ENCODE measurements around the gene EAF1.
"Not testable (repeated sequence)": the region's sequence is repeated elsewhere in the genome, so short reads cannot be mapped to it uniquely, and the experiment has no call there.

Gene EAF1

DNA sequence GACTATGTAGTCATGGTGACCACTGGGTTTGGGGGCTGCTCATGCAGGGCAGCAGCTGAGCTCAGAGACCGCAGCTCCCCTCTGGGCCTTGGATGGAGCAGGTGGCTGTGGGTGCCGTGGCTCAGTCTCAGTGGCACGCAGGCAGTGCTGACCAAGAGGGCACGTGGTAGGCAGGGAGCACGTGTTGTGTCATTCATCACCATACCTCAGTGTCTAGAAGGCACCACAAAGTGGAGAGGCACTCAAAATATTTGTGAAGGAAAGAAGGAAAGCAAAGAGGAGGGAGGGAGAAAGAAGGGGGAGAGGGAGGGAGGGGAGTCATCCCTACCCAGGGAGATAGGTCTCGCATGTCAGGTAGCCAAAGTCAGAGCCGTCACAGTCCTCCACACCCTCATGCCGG is 26.1 kb downstream of the EAF1 start:
- DNase-seq: peak; percentile 33

GRCh38 chr3:15453991-15454625 is 26.7 kb downstream of the EAF1 start:
- peak; percentile 46 for DNase-seq

DNA sequence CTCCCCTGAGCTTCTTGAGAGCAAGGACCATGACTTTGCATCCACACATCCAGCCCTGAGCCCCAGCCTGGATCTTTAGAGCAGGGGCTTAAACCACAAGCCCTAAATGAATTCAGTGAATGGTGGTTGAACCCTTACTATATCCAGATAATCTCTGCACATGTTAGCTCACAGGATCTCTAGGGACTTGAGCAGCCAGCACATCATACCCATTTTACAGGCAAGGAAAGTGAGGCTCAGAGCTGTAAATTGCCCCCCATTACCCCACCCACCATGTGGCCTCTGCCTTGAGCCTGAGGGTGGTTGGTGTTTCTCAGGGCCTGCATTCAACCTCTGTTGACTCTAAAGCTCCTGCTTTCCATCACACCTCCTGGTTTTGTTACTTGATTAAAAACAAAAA is 27.6 kb downstream of the EAF1 start:
- peak; percentile 23 for DNase-seq

GRCh38 chr3:15455756-15456155 is 28.4 kb downstream of the EAF1 start:
- DNase-seq: peak; percentile 46

DNA sequence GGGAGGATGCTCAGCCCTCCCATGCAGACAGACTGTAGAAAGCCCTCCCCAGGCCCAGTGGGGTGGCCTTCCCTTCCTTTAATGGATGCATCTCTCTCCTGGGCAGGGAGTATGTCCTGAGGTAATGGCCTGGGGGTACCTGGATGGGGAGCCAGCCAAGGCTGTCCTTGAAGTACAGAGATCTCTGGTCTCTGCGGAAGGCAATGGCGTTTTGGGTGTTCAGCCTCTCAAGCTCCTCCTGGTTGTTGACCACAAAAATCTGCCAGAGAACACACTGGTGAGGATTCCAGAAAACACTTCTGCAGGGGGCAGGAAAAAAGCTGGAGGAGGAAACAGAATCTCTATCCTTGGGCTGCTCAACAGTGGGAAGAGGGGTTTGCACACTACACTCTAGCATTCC is 28.9 kb downstream of the EAF1 start:
- peak; percentile 29 for DNase-seq

GRCh38 chr3:15456915-15457314 is 29.5 kb downstream of the EAF1 start:
- not testable (repeated sequence) for DNase-seq

GRCh38 chr3:15458212-15458780 is 30.9 kb downstream of the EAF1 start:
- DNase-seq: no peak

DNA sequence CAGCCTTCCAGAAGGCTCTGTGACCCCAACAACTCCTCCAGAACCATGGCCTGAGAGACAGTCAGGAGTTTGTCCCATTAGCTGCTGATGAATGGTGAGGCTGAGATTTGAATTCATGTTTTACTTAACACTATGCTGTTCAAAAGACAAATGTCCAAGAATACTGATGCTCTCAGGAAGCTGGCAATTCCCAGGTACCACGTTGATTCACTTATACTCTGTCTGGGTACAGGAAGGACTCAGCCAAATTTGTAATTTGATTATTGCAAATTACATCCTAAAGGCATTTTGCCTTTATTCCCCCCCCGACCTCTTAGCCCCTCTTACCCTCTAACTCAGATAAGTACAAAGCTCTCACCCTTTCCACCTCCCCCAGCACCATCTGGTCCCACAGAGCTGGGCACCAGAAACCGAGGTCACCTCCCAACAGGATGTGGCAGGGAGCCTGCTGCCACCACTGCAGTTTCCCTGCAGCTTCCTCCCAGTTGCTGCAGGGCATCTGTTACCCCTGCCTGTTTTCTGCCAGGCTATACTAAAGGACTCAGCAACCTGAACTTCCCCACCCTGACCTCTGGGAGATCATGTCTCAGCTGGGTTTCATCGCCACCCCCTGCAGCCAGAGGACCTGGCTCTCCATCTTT is 33.6 kb downstream of the EAF1 start:
- DNase-seq: no peak

- no peak for DNase-seq
Observed at GRCh38 chr3:15462451-15462850, 35.1 kb downstream of the EAF1 start.

GRCh38 chr3:15465876-15466585 is 38.6 kb downstream of the EAF1 start:
- no peak for DNase-seq

GRCh38 chr3:15467227-15468181 is 40.1 kb downstream of the EAF1 start:
- DNase-seq: no peak

DNA sequence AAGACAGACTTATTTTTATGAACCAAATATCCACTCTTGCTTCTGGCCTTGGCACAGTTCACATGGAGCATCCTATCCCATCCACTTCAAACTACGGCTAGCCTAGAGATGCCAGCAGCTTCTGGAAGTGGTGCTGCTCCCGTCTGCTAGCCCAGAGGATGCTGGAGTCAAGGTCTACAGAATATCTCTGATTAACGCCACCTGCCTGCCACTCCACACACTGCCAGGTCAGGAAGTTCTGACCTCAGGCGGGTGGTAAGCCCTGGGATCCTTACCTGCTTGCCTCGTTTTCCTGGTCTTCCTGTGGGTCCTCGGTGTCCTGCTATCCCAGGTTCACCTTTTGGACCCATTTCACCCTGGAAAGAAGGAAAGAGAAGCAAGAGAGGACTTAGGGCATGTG is 42.9 kb downstream of the EAF1 start:
- DNase-seq: no peak

GRCh38 chr3:15470849-15471248 is 43.5 kb downstream of the EAF1 start:
- DNase-seq: no peak

GRCh38 chr3:15471861-15472260 is 44.5 kb downstream of the EAF1 start:
- no peak for DNase-seq

- no peak for DNase-seq
Observed at GRCh38 chr3:15475161-15475560, 47.8 kb downstream of the EAF1 start.

- DNase-seq: no peak
Observed at GRCh38 chr3:15476378-15476777, 49.0 kb downstream of the EAF1 start.

- no peak for DNase-seq
Observed at GRCh38 chr3:15477951-15478639, 50.7 kb downstream of the EAF1 start.

GRCh38 chr3:15478640-15478979 is 51.2 kb downstream of the EAF1 start:
- DNase-seq: no peak

DNA sequence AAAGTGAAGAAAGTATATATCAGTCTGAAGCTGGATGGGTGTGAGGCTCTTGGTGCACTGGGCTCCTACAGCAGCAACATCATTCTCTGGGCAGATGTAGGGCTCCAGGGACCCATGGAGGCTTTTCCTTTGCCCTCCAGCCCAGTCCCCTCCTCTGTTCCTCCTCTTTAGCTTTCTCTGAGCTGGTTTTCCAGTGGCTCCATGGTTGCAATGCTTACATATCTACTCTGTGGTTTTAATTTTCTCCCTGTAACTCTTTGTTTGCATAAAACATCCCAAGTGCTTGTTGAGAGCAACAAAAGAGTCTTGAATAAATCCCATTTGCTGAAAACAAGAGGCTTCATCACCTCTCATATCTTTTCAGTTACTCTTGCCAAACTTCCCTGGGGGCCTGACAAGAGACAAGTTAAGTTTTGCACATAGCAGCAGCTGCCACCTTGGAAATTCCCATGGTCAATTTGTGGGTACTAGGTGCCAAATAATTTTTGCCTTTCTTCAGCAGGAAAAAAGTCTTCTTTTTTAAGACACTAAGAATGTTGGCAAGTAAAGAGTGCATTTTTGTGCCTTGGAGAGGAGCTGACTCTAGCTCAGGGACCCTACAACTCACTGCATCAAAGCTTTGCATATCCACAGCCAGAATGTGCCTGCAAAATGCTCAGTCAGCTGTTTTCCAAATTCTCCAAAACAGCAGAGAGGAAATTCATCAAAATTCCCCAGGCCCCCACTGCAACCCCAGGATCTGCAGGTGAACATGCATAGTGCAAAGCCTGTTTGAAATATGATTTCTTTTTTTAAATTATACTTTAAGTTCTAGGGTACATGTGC is 52.2 kb downstream of the EAF1 start:
- DNase-seq: no peak

GRCh38 chr3:15484551-15484950 is 57.2 kb downstream of the EAF1 start:
- not testable (repeated sequence) for DNase-seq

GRCh38 chr3:15486020-15486419 is 58.6 kb downstream of the EAF1 start:
- DNase-seq: no peak

Measured in islet precursor cell (in vitro differentiated cells).